ENCODE measurements around the gene CFAP46. TPM values are rescaled to one million over a fixed set of nuclear protein-coding genes. Genes with fewer than 3 reads are reported as not detected.

Gene CFAP46
- total RNA-seq, 1 experiment from 2014 or later, result 3.3 TPM

DNA sequence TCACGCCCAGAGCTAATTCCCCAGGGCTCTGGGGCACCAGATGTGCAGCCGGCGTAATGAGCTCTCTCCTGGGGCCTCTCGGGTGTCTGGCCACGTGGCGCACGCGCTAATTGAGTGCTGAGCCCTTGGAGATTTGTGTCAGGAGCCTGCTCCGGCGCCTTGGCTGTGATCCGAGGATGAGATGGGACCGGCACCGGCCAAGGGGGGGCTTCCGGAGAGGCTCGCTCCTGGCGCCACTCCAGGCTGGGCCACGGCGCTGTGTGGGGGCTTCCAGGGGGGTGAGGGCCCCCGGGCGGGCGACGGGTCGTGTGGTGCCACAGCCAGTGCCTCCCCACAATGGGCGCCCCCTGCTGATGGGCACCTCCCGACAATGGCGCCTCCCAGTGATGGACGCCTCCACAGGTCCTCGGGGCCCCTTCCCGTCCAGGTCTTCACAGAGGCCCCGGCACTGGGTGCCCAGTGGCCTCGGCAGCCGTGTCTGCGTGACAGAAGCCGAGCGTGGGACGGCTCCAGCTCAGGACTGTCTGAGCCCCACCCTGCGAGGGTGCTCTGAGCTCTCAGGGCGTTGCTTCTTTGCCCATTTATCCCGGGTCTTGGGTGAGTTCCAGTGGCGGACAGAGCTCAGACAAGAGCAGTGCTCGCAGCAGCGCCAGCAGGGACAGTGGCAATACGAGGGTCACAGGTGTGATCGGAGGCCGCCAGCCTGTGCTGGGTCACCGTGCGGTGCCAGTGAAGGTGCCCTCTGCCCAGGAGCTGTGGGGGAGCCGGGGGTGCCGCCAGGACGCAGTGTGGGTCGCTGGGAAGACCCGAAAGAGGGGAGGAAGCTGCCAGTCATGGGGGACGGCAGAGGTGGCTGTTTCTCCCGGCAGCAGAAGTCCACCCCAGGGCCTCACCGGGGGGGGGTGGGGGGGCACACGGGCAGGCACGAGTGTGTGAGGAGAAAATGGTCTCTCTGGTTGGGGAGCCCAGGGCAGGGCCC lies 148.2 kb downstream of the CFAP46 start:
- peaks cover 23% of the 10 kb centered on the region for H3K27me3 Mint-ChIP-seq (ENCODE audit: low read depth)
- TF ChIP-seq, protein P1, sequence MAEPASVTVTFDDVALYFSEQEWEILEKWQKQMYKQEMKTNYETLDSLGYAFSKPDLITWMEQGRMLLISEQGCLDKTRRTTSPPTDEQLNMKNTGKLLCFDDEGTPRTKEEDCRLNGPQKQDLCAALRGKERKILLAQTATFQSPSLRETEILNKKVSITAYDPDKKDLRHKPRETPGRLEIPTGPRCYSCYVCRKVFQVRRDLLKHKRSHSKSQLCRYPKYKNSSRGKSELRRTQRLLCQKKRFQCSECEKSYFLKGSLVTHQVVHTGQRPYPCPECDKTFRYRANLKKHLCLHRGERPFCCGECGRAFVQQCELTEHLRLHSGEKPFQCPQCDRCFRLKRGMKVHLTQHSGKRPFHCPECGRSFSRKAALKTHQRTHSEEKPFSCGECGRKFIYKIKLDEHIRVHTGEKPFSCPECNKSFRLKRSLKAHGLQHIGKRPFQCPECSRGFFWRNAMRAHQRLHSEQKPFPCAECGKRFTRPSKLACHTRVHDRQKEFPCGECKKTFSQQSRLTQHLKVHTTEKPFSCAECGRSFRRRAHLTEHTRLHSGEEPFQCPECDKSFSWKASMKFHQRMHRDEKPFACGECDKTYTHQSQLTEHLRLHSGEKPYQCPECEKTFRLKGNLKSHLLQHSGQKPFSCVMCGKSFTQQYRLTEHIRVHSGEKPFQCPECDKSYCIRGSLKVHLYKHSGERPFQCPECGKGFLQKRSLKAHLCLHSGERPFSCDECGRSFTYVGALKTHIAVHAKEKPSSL (CRISPR knock-in tag; conservative IDR thresholded peaks at IDR 0.05), result no peak
- TF ChIP-seq, protein P2, sequence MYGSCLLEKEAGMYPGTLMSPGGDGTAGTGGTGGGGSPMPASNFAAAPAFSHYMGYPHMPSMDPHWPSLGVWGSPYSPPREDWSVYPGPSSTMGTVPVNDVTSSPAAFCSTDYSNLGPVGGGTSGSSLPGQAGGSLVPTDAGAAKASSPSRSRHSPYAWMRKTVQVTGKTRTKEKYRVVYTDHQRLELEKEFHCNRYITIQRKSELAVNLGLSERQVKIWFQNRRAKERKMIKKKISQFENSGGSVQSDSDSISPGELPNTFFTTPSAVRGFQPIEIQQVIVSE (CRISPR knock-in tag; IDR thresholded peaks at IDR 0.05; ENCODE audit: borderline replicate concordance), result no peak
- TF ChIP-seq, protein P3, sequence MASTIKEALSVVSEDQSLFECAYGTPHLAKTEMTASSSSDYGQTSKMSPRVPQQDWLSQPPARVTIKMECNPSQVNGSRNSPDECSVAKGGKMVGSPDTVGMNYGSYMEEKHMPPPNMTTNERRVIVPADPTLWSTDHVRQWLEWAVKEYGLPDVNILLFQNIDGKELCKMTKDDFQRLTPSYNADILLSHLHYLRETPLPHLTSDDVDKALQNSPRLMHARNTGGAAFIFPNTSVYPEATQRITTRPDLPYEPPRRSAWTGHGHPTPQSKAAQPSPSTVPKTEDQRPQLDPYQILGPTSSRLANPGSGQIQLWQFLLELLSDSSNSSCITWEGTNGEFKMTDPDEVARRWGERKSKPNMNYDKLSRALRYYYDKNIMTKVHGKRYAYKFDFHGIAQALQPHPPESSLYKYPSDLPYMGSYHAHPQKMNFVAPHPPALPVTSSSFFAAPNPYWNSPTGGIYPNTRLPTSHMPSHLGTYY (CRISPR knock-in tag; IDR thresholded peaks at IDR 0.05), result no peak
- TF ChIP-seq, protein P4, sequence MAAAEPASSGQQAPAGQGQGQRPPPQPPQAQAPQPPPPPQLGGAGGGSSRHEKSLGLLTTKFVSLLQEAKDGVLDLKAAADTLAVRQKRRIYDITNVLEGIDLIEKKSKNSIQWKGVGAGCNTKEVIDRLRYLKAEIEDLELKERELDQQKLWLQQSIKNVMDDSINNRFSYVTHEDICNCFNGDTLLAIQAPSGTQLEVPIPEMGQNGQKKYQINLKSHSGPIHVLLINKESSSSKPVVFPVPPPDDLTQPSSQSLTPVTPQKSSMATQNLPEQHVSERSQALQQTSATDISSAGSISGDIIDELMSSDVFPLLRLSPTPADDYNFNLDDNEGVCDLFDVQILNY (CRISPR knock-in tag; IDR thresholded peaks at IDR 0.05), result no peak
- TF ChIP-seq, protein P5, sequence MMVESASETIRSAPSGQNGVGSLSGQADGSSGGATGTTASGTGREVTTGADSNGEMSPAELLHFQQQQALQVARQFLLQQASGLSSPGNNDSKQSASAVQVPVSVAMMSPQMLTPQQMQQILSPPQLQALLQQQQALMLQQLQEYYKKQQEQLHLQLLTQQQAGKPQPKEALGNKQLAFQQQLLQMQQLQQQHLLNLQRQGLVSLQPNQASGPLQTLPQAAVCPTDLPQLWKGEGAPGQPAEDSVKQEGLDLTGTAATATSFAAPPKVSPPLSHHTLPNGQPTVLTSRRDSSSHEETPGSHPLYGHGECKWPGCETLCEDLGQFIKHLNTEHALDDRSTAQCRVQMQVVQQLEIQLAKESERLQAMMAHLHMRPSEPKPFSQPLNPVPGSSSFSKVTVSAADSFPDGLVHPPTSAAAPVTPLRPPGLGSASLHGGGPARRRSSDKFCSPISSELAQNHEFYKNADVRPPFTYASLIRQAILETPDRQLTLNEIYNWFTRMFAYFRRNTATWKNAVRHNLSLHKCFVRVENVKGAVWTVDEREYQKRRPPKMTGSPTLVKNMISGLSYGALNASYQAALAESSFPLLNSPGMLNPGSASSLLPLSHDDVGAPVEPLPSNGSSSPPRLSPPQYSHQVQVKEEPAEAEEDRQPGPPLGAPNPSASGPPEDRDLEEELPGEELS (CRISPR knock-in tag; IDR thresholded peaks at IDR 0.05), result no peak
- no peak for TF ChIP-seq ETV6 (CRISPR knock-in tag; IDR thresholded peaks at IDR 0.05)
- H3K9me3 Mint-ChIP-seq, result no peaks in the 10 kb centered on the region
- POLR2A ChIA-PET, result no interaction called here
- no peak overlapping the region for H3K4me3 Mint-ChIP-seq
- H3K36me3 Mint-ChIP-seq, result no peaks in the 10 kb centered on the region
- CTCF ChIA-PET, result interaction anchor here (0.6 to 2.4 kb wide), 11 partner anchors 9 to 342 kb away, joined by 3 to 10 read pairs (median 3); no protein-coding TSS in a partner anchor
- no peaks in the 10 kb centered on the region for H3K4me1 Mint-ChIP-seq
- DNase-seq (ENCODE audit: low spot score), result no peak
- H3K27ac Mint-ChIP-seq, result no peak overlapping the region
- ATAC-seq, result no peak

DNA sequence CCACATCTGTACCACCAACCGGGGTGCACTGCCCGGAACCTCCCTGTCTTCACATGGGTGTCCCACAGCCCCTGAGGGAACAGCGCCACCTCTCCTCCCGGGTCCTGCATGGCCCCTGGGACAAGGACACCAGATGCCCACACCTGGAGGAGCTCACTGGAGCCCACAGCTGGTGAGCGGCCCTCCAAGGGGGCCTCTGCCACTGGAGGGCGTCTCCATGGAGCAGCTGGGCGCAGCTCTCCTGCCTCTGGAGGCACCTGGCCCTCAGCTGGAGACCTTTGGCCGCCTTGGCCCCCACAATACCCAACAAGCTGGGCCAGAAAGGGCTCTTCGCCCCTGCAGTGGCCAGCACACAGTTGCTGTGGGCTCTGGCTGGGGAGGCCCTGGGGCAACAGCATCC lies 149.2 kb downstream of the CFAP46 start:
- CTCF ChIA-PET, result interaction anchor here (0.7 to 2.4 kb wide), 9 partner anchors 10 to 341 kb away, joined by 3 to 10 read pairs (median 3); no protein-coding TSS in a partner anchor
- ATAC-seq, result no peak
- no peak for TF ChIP-seq TEAD4 (CRISPR knock-in tag; IDR thresholded peaks at IDR 0.05)
- TF ChIP-seq, protein P6, sequence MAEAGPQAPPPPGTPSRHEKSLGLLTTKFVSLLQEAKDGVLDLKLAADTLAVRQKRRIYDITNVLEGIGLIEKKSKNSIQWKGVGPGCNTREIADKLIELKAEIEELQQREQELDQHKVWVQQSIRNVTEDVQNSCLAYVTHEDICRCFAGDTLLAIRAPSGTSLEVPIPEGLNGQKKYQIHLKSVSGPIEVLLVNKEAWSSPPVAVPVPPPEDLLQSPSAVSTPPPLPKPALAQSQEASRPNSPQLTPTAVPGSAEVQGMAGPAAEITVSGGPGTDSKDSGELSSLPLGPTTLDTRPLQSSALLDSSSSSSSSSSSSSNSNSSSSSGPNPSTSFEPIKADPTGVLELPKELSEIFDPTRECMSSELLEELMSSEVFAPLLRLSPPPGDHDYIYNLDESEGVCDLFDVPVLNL (CRISPR knock-in tag; IDR thresholded peaks at IDR 0.05; ENCODE audit: borderline replicate concordance, low read depth), result no peak
- no peak for TF ChIP-seq NR3C1 (CRISPR knock-in tag; conservative IDR thresholded peaks at IDR 0.05; ENCODE audit: low read depth)
- TF ChIP-seq, protein P7, sequence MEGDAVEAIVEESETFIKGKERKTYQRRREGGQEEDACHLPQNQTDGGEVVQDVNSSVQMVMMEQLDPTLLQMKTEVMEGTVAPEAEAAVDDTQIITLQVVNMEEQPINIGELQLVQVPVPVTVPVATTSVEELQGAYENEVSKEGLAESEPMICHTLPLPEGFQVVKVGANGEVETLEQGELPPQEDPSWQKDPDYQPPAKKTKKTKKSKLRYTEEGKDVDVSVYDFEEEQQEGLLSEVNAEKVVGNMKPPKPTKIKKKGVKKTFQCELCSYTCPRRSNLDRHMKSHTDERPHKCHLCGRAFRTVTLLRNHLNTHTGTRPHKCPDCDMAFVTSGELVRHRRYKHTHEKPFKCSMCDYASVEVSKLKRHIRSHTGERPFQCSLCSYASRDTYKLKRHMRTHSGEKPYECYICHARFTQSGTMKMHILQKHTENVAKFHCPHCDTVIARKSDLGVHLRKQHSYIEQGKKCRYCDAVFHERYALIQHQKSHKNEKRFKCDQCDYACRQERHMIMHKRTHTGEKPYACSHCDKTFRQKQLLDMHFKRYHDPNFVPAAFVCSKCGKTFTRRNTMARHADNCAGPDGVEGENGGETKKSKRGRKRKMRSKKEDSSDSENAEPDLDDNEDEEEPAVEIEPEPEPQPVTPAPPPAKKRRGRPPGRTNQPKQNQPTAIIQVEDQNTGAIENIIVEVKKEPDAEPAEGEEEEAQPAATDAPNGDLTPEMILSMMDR (IDR thresholded peaks at IDR 0.05), result no peak
- no peak for TF ChIP-seq NFE2L1 (CRISPR knock-in tag; IDR thresholded peaks at IDR 0.05)
- TF ChIP-seq ZNF219 (CRISPR knock-in tag; IDR thresholded peaks at IDR 0.05; ENCODE audit: borderline replicate concordance), result no peak
- TF ChIP-seq, protein P8, sequence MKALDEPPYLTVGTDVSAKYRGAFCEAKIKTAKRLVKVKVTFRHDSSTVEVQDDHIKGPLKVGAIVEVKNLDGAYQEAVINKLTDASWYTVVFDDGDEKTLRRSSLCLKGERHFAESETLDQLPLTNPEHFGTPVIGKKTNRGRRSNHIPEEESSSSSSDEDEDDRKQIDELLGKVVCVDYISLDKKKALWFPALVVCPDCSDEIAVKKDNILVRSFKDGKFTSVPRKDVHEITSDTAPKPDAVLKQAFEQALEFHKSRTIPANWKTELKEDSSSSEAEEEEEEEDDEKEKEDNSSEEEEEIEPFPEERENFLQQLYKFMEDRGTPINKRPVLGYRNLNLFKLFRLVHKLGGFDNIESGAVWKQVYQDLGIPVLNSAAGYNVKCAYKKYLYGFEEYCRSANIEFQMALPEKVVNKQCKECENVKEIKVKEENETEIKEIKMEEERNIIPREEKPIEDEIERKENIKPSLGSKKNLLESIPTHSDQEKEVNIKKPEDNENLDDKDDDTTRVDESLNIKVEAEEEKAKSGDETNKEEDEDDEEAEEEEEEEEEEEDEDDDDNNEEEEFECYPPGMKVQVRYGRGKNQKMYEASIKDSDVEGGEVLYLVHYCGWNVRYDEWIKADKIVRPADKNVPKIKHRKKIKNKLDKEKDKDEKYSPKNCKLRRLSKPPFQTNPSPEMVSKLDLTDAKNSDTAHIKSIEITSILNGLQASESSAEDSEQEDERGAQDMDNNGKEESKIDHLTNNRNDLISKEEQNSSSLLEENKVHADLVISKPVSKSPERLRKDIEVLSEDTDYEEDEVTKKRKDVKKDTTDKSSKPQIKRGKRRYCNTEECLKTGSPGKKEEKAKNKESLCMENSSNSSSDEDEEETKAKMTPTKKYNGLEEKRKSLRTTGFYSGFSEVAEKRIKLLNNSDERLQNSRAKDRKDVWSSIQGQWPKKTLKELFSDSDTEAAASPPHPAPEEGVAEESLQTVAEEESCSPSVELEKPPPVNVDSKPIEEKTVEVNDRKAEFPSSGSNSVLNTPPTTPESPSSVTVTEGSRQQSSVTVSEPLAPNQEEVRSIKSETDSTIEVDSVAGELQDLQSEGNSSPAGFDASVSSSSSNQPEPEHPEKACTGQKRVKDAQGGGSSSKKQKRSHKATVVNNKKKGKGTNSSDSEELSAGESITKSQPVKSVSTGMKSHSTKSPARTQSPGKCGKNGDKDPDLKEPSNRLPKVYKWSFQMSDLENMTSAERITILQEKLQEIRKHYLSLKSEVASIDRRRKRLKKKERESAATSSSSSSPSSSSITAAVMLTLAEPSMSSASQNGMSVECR (CRISPR knock-in tag; IDR thresholded peaks at IDR 0.05; ENCODE audit: borderline replicate concordance), result no peak
- TF ChIP-seq CREB1 (CRISPR knock-in tag; IDR thresholded peaks at IDR 0.05), result no peak
- TF ChIP-seq ZNF263 (CRISPR knock-in tag; IDR thresholded peaks at IDR 0.05; ENCODE audit: low read depth), result no peak
- no peak for TF ChIP-seq CREM (CRISPR knock-in tag; IDR thresholded peaks at IDR 0.05)
- TF ChIP-seq CBFB (CRISPR knock-in tag; IDR thresholded peaks at IDR 0.05; ENCODE audit: low read depth), result no peak
- TF ChIP-seq ZNF232 (CRISPR knock-in tag; IDR thresholded peaks at IDR 0.05), result no peak

More for the DNA sequence above, 149.2 kb downstream of the CFAP46 start:
- no peak overlapping the region for H3K4me3 Mint-ChIP-seq
- no peaks in the 10 kb centered on the region for H3K9me3 Mint-ChIP-seq
- DNase-seq (ENCODE audit: low spot score), result no peak
- no peaks in the 10 kb centered on the region for H3K4me1 Mint-ChIP-seq
- H3K36me3 Mint-ChIP-seq, result no peaks in the 10 kb centered on the region
- no peak overlapping the region for H3K27ac Mint-ChIP-seq
- H3K27me3 Mint-ChIP-seq (ENCODE audit: low read depth), result peaks cover 32% of the 10 kb centered on the region
- POLR2A ChIA-PET, result no interaction called here
